A673 (cell line): ENCODE measurements around the gene KLRC4. TPM values are rescaled to one million over a fixed set of nuclear protein-coding genes. Genes with fewer than 3 reads are reported as not detected.
"Not testable (repeated sequence)": the region's sequence is repeated elsewhere in the genome, so short reads cannot be mapped to it uniquely, and the experiment has no call there.

Experiments
- BruUV-seq: library from RNA; stranded (reverse); fragments of 400-500 nt; replicated peaks from 2 replicates; lab custom pipeline; 2021; lab: Mats Ljungman, UMichigan
- CTCF ChIA-PET: fragments of 300-600 bp; sonication (Branson Sonifier 250); formaldehyde crosslinking; loops from one replicate; lab custom pipeline; 2022; ENCODE audit warnings: antibody characterized with exemption; lab: Charles Lee
- POLR2A ChIA-PET: fragments of 300-600 bp; sonication (Branson Sonifier 250); formaldehyde crosslinking; loops from one replicate; lab custom pipeline; 2022; ENCODE audit warnings: antibody characterized with exemption; ENCODE audit not compliant: low non-redundant PET; lab: Charles Lee
- DNase-seq: peaks from one replicate; pipeline ENCODE4 v3.0.0-alpha.2; 2015; ENCODE audit warnings: low spot score
- H3K27ac ChIP-seq: fragments of 200-600 bp; sonication (generic); 2 replicates; pipeline ENCODE4 v1.5.1; 2016; ENCODE audit warnings: mixed run types, low read depth, mild to moderate bottlenecking, mixed read lengths, antibody characterized with exemption, low read length; ENCODE audit not compliant: poor library complexity, severe bottlenecking
- H3K27me3 ChIP-seq: fragments of 200-600 bp; sonication (generic); replicated peaks from 2 replicates; pipeline ENCODE4 v1.6.1; 2017; ENCODE audit warnings: mixed run types, low read depth, mild to moderate bottlenecking, mixed read lengths, antibody characterized with exemption, low read length; ENCODE audit not compliant: insufficient read depth, poor library complexity
- H3K36me3 ChIP-seq: fragments of 200-600 bp; sonication (generic); 2 replicates; pipeline ENCODE4 v1.6.1; 2016; ENCODE audit warnings: mixed run types, mild to moderate bottlenecking, mixed read lengths, antibody characterized with exemption, low read length; ENCODE audit not compliant: insufficient read depth, poor library complexity, severe bottlenecking
- H3K4me1 ChIP-seq: fragments of 200-600 bp; sonication (generic); 2 replicates; pipeline ENCODE4 v1.6.1; 2017; ENCODE audit warnings: mixed run types, mild to moderate bottlenecking, mixed read lengths, antibody characterized with exemption, low read length; ENCODE audit not compliant: insufficient read depth, poor library complexity, severe bottlenecking
- H3K4me3 ChIP-seq: fragments of 200-600 bp; sonication (generic); 2 replicates; pipeline ENCODE4 v1.5.1; 2016; ENCODE audit warnings: low read depth, mixed run types, mild to moderate bottlenecking, mixed read lengths, low read length; ENCODE audit not compliant: poor library complexity, severe bottlenecking
- H3K9me3 ChIP-seq: fragments of 200-600 bp; sonication (generic); 2 replicates; pipeline ENCODE4 v1.6.1; 2016; ENCODE audit warnings: mixed run types, low read depth, mild to moderate bottlenecking, mixed read lengths, antibody characterized with exemption, low read length; ENCODE audit not compliant: poor library complexity, severe bottlenecking
- EZH2 ChIP-seq: fragments of 200-600 bp; sonication (generic); IDR thresholded peaks from 2 replicates; pipeline ENCODE4 v1.6.1; 2017; ENCODE audit warnings: borderline replicate concordance, low read depth, mild to moderate bottlenecking, mixed read lengths, antibody characterized with exemption, low read length; ENCODE audit not compliant: poor library complexity, severe bottlenecking
- intact Hi-C: fragments of 100-400 bp; cut with micrococcal nuclease; formaldehyde crosslinking; loops from one replicate; pipeline ENCODE4 v1.10.0; 2022; ENCODE audit not compliant: unreplicated experiment
- total RNA-seq: library from RNA; stranded (reverse); gene quantifications from 2 replicates; pipeline ENCODE4 v1.2.3, GENCODE V29; 2021
- TF ChIP-seq, protein P1 (sequence below): fragments of 300-800, 200-600 bp; sonication (generic); conservative IDR thresholded peaks from 2 replicates; pipeline ENCODE4 v1.5.1; 2017; ENCODE audit warnings: low read depth, mild to moderate bottlenecking, antibody characterized with exemption, low read length, moderate library complexity, mixed read lengths

Gene KLRC4
- total RNA-seq, 1 experiment from 2014 or later: not detected

DNA sequence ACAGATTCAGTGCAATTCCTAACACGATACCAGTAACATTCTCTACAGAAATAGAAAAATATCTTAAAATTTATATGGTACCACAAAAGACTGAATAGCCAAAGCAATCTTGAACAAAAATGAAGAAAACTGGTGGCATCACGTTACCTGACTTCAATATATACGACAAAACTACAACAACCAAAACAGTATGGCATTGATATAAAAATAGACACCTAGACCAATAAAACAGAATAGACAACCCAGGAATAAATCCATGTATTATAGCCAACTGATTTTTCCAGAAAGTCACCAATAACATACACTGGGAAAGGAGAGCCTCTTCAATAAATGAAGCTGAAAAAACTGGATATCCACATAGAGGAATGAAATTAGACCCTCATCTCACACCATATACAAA lies 25.4 kb downstream of the KLRC4 start:
- H3K27me3 ChIP-seq: no peaks in the 10 kb centered on the region
- H3K9me3 ChIP-seq: no peaks in the 10 kb centered on the region
- POLR2A ChIA-PET: no interaction called here
- no peak overlapping the region for H3K27ac ChIP-seq
- TF ChIP-seq, protein P1, sequence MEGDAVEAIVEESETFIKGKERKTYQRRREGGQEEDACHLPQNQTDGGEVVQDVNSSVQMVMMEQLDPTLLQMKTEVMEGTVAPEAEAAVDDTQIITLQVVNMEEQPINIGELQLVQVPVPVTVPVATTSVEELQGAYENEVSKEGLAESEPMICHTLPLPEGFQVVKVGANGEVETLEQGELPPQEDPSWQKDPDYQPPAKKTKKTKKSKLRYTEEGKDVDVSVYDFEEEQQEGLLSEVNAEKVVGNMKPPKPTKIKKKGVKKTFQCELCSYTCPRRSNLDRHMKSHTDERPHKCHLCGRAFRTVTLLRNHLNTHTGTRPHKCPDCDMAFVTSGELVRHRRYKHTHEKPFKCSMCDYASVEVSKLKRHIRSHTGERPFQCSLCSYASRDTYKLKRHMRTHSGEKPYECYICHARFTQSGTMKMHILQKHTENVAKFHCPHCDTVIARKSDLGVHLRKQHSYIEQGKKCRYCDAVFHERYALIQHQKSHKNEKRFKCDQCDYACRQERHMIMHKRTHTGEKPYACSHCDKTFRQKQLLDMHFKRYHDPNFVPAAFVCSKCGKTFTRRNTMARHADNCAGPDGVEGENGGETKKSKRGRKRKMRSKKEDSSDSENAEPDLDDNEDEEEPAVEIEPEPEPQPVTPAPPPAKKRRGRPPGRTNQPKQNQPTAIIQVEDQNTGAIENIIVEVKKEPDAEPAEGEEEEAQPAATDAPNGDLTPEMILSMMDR: no peak
- no peak for TF ChIP-seq EZH2
- CTCF ChIA-PET: no interaction called here
- no peaks in the 10 kb centered on the region for H3K36me3 ChIP-seq
- no TSS peak for BruUV-seq
- H3K4me1 ChIP-seq: no peaks in the 10 kb centered on the region
- DNase-seq: no peak
- intact Hi-C loops: no loop called here
- H3K4me3 ChIP-seq: no peak overlapping the region

DNA sequence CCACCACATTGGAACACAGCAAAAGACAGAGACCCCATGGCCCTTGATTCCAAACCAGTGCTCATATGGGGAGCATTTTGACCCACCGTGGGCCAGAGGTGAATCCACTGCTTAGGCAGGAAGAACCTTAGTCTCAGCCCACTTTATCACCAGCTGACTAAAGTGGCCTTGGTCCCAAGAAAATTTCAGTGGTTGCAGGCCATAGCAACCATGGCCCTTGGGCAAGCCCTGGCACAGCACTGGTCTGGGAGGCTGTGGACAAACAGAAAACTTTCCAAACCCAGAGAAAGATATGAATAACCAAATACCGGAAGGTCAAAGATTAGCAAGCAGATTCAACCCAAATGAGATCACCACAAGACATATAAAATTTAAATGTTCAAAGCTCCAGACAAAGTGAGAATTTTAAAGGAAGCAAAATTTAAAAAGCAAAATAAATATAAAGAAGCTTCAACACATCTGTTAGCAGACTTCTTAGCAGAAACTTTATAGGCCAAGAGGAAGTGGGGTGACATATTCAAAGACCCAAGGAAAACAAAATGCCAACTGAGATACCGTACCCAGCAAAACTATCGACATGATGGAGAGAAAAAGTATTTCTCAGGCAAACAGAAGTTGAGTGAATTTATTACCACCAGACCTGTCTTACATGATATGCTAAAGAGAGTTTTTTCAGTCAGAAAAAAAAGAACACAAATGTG lies 27.5 kb downstream of the KLRC4 start:
- POLR2A ChIA-PET: no interaction called here

DNA sequence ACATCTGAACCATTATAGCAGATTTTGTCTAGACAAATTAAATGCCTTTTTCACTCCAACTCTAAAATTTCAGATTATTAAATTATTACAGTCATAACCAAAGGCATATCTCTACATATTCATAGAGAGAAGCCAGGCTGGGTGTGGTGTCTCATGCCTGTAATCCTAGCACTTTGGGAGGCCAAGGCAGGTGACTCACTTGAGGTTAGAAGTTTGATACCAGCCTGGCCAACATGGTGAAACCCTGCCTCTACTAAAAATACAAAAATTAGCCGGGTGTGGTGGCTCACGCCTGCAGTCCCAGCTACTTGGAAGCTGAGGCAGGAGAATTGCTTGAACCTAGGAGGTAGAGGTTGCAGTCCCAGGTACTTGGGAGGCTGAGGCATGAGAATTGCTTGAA lies 30.8 kb downstream of the KLRC4 start:
- H3K4me3 ChIP-seq, BruUV-seq, H3K36me3 ChIP-seq, intact Hi-C loops, H3K9me3 ChIP-seq, H3K27me3 ChIP-seq, DNase-seq, CTCF ChIA-PET, POLR2A ChIA-PET, H3K27ac ChIP-seq, H3K4me1 ChIP-seq: not testable (repeated sequence)

More for the DNA sequence above, 27.5 kb downstream of the KLRC4 start:
- no peak overlapping the region for H3K4me3 ChIP-seq
- intact Hi-C loops: no loop called here
- H3K9me3 ChIP-seq: no peaks in the 10 kb centered on the region
- CTCF ChIA-PET: no interaction called here
- no peaks in the 10 kb centered on the region for H3K4me1 ChIP-seq
- H3K27ac ChIP-seq: no peak overlapping the region
- TF ChIP-seq, protein P1: no peak
- no peak for TF ChIP-seq EZH2
- no peaks in the 10 kb centered on the region for H3K36me3 ChIP-seq
- no peaks in the 10 kb centered on the region for H3K27me3 ChIP-seq
- DNase-seq: no peak
- BruUV-seq: no TSS peak

DNA sequence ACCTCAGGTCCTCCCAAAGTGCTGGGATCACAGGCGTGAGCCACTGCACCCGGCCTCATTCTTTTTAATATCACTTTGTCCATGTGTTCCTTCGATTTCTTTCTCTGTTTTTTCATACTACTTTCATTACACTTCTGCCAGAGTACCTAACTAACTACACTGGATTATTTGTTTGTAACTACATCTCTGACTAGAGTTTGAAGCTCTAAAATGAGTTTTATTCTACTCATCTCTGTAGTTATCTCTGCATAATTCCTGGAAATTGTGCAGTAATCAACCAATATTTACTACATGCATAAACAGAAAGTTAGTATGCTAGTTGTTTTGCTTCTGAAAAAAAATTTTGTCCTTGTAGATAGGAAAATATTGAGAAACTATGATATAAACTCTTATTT lies 34.9 kb downstream of the KLRC4 start:
- no peaks in the 10 kb centered on the region for H3K9me3 ChIP-seq
- H3K27me3 ChIP-seq: no peaks in the 10 kb centered on the region
- no peaks in the 10 kb centered on the region for H3K4me1 ChIP-seq
- no peak for DNase-seq
- CTCF ChIA-PET: interaction anchor here (0.6 to 0.7 kb wide), 2 partner anchors 12 to 35 kb away, joined by 7 to 10 read pairs; no protein-coding TSS in a partner anchor
- H3K4me3 ChIP-seq: no peak overlapping the region
- BruUV-seq: no TSS peak
- POLR2A ChIA-PET: no interaction called here
- intact Hi-C loops: no loop called here
- no peaks in the 10 kb centered on the region for H3K36me3 ChIP-seq
- TF ChIP-seq EZH2: no peak
- TF ChIP-seq, protein P1: no peak
- no peak overlapping the region for H3K27ac ChIP-seq
